SK-N-MC (cell line): Measurements from ENCODE around the gene OARD1.

ENCODE experiments used
- DNase-seq: peaks from one replicate; pipeline ENCODE4 v3.0.0-alpha.2; 2011; ENCODE audit warnings: low read depth, low spot score
- H3K27ac ChIP-seq: fragments of 200-600 bp; sonication (generic); 2 replicates; pipeline ENCODE4 v1.5.1; 2016; ENCODE audit warnings: mixed run types
- H3K36me3 ChIP-seq: fragments of 200-600 bp; sonication (generic); 2 replicates; pipeline ENCODE4 v1.6.1; 2017; ENCODE audit warnings: antibody characterized with exemption, low read length, mixed read lengths; ENCODE audit not compliant: insufficient read depth
- H3K4me3 ChIP-seq: fragments of 200-600 bp; sonication (generic); 2 replicates; pipeline ENCODE4 v1.5.1; 2016
- H3K9ac ChIP-seq: fragments of 200-600 bp; sonication (generic); 2 replicates; pipeline ENCODE4 v1.8.0; 2017; ENCODE audit warnings: mixed run types, mixed read lengths; ENCODE audit not compliant: insufficient read length
- H3K9me3 ChIP-seq: fragments of 200-600 bp; sonication (generic); 2 replicates; pipeline ENCODE4 v1.6.1; 2017; ENCODE audit warnings: low read depth, mild to moderate bottlenecking, antibody characterized with exemption, low read length, moderate library complexity, mixed read lengths
- EZH2 ChIP-seq: fragments of 200-600 bp; sonication (generic); IDR thresholded peaks from one replicate; pipeline ENCODE4 v1.6.1; 2017; ENCODE audit warnings: antibody characterized with exemption
- FOXP2 ChIP-seq: optimal IDR thresholded peaks from 2 replicates; pipeline ENCODE3; 2011; ENCODE audit warnings: mild to moderate bottlenecking, moderate library complexity; ENCODE audit not compliant: insufficient read depth; ENCODE audit errors: extremely low read length, control extremely low read depth
- POLR2AphosphoS5 ChIP-seq: IDR thresholded peaks from 2 replicates; pipeline ENCODE4 v1.6.1; 2012; ENCODE audit warnings: mild to moderate bottlenecking, low read depth, low read length, borderline replicate concordance

The OARD1 gene

GRCh38 chr6:41014780-41015179 lies 57.4 kb downstream of the OARD1 start:
- Histone ChIP-seq H3K9me3 (no peaks in the 10 kb centered on the region), H3K9ac (no peak overlapping the region), H3K27ac (no peak overlapping the region), H3K4me3 (no peak overlapping the region), H3K36me3 (no peaks in the 10 kb centered on the region)
- TF ChIP-seq EZH2 (no peak), FOXP2 (no peak), POLR2AphosphoS5 (no peak)
- DNase-seq = no peak
